Spleen (tissue), 7 donors: ENCODE measurements around the gene RPL3.

Experiments used
- POLR2A ChIP-seq, 3 donors: fragments of 450-650 bp; IDR thresholded peaks; one replicate each; pipeline ENCODE4 v1.5.1; 2017; ENCODE audit warnings: antibody characterized with exemption in 3 of 3, mild to moderate bottlenecking in 1 of 3
- POLR2AphosphoS5 ChIP-seq, 3 donors: sonication (generic); formaldehyde crosslinking; IDR thresholded peaks; one replicate each; pipeline ENCODE4 v1.5.1; 2017; ENCODE audit warnings: antibody characterized with exemption in 3 of 3
- TF ChIP-seq, protein P1 (sequence below), 11 experiments: fragments of 200-600 bp in 7 of 11; fragments of 450-650 bp in 4 of 11; sonication (generic) in 4 of 11; IDR thresholded peaks in 8 of 11; conservative IDR thresholded peaks in 3 of 11; 1 replicate in 7 of 11; 2 replicates in 4 of 11; pipeline versions ENCODE4 v1.4.0 to v1.8.0; 2016 to 2021; ENCODE audit warnings: antibody characterized with exemption in 11 of 11, inconsistent platforms in 4 of 11, mild to moderate bottlenecking in 1 of 11
- donor health status: DM: no; HTN: no; CAD: no; lungs with moderate emphysema.
- donor health status: DM: no; HTN: no; CAD: no.
- donor health status: DM: no; HTN: no; CAD: no.

DNA sequence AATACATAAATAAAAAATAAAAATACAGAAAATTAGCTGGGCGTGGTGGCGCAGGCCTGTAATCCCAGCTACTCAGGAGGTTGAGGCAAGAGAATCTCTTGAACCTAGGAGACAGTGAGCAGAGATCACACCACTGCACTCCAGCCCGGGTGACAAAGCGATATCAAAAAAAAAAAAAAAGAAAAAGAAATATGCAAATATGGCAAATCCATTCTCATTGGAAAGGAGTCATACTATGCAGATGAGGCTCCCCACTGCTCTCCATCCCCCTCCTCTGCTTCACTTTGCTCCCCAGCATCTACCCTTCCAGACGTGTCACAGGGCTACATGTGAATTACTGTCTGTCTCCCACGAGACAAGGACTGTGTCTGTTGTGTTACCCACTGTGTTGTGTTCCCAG is 38.3 kb downstream of the RPL3 start:
- TF ChIP-seq, protein P1, sequence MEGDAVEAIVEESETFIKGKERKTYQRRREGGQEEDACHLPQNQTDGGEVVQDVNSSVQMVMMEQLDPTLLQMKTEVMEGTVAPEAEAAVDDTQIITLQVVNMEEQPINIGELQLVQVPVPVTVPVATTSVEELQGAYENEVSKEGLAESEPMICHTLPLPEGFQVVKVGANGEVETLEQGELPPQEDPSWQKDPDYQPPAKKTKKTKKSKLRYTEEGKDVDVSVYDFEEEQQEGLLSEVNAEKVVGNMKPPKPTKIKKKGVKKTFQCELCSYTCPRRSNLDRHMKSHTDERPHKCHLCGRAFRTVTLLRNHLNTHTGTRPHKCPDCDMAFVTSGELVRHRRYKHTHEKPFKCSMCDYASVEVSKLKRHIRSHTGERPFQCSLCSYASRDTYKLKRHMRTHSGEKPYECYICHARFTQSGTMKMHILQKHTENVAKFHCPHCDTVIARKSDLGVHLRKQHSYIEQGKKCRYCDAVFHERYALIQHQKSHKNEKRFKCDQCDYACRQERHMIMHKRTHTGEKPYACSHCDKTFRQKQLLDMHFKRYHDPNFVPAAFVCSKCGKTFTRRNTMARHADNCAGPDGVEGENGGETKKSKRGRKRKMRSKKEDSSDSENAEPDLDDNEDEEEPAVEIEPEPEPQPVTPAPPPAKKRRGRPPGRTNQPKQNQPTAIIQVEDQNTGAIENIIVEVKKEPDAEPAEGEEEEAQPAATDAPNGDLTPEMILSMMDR (IDR thresholded peaks at IDR 0.05 in 8 of 11, conservative IDR thresholded peaks at IDR 0.05 in 3 of 11) = no peak
- TF ChIP-seq POLR2A (IDR thresholded peaks at IDR 0.05) (no peak), POLR2AphosphoS5 (IDR thresholded peaks at IDR 0.05) (no peak)
